Prostate gland (tissue), 2 donors: ENCODE results near the gene FMN2.

Experiments used
- POLR2A ChIP-seq: fragments of 450-650 bp; IDR thresholded peaks from one replicate; pipeline ENCODE4 v1.6.1; 2016; ENCODE audit warnings: antibody characterized with exemption, mild to moderate bottlenecking
- POLR2AphosphoS5 ChIP-seq: sonication (generic); formaldehyde crosslinking; IDR thresholded peaks from one replicate; pipeline ENCODE4 v1.6.1; 2017; ENCODE audit warnings: antibody characterized with exemption
- TF ChIP-seq, protein P1 (sequence below), 4 experiments: fragments of 200-600 bp in 2 of 4; fragments of 450-650 bp in 2 of 4; sonication (generic) in 2 of 4; IDR thresholded peaks; 1 replicate in 3 of 4; 2 replicates in 1 of 4; pipeline ENCODE4 v1.5.1; 2016 to 2019; ENCODE audit warnings: antibody characterized with exemption in 4 of 4, mild to moderate bottlenecking in 2 of 4, moderate library complexity in 2 of 4

DNA sequence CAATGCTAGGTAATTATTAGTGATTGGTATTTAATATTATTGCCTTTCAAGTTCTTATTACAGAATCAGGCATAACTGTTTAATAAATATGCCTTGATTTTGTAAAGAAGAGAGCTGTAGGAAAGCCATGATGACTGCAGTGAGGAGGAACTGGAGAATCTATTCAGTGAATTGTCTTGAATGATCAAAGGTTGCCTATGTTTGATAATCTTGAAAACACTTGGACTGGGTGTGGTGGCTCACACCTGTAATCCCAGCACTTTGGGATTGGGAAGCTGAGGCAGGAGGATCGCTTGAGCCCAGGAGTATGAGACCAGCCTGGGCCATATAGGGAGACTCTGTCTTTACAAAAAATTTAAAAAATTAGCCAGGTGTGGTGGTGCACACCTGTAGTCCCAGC is 42.4 kb downstream of the FMN2 start:
- no peak for TF ChIP-seq POLR2A
- TF ChIP-seq, protein P1, sequence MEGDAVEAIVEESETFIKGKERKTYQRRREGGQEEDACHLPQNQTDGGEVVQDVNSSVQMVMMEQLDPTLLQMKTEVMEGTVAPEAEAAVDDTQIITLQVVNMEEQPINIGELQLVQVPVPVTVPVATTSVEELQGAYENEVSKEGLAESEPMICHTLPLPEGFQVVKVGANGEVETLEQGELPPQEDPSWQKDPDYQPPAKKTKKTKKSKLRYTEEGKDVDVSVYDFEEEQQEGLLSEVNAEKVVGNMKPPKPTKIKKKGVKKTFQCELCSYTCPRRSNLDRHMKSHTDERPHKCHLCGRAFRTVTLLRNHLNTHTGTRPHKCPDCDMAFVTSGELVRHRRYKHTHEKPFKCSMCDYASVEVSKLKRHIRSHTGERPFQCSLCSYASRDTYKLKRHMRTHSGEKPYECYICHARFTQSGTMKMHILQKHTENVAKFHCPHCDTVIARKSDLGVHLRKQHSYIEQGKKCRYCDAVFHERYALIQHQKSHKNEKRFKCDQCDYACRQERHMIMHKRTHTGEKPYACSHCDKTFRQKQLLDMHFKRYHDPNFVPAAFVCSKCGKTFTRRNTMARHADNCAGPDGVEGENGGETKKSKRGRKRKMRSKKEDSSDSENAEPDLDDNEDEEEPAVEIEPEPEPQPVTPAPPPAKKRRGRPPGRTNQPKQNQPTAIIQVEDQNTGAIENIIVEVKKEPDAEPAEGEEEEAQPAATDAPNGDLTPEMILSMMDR (IDR thresholded peaks at IDR 0.05), result no peak
- TF ChIP-seq POLR2AphosphoS5, result no peak
